ENCODE results near the gene CDK5.

DNA sequence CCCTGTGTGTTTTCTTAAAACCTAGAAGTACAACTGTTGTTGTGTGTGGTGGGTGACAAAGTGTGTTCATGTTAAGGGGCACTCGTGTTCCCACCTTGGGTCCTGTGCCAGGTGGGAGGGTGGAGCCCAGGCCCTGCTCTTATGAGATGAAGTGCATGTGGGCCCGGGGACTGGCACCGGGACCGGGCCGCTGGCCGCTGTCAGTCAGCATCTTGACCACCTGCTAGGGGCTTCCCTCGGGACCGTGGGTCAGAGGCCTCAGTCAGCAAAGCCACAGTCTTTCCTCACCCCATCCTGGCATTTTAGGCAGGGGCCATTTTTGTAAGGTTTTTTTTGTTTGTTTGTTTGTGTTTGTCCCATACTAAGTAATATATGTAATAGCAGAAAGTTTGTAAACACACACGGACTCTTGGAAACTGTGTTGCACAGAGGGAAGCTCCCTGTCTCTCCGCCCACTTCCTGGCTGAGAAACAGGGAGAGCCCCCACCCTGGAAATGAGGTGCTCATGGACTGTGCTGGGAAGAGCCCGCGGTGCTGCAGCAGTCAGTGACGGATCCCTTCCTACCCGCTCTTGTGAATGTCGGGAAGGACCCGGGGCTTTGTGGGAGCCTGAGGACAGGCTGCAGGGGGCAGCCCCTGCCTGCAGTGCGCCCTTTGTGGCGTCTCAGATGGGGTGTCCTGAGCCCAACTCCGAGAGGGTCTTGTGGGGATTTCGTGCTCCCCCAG, 42.0 kb upstream of the CDK5 start:
- TF ChIP-seq, protein P1, sequence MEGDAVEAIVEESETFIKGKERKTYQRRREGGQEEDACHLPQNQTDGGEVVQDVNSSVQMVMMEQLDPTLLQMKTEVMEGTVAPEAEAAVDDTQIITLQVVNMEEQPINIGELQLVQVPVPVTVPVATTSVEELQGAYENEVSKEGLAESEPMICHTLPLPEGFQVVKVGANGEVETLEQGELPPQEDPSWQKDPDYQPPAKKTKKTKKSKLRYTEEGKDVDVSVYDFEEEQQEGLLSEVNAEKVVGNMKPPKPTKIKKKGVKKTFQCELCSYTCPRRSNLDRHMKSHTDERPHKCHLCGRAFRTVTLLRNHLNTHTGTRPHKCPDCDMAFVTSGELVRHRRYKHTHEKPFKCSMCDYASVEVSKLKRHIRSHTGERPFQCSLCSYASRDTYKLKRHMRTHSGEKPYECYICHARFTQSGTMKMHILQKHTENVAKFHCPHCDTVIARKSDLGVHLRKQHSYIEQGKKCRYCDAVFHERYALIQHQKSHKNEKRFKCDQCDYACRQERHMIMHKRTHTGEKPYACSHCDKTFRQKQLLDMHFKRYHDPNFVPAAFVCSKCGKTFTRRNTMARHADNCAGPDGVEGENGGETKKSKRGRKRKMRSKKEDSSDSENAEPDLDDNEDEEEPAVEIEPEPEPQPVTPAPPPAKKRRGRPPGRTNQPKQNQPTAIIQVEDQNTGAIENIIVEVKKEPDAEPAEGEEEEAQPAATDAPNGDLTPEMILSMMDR (IDR thresholded peaks at IDR 0.05): no peak
- TF ChIP-seq POLR2A (IDR thresholded peaks at IDR 0.05): no peak
- peak; percentile 70 to 89 for TF ChIP-seq POLR2AphosphoS5 (IDR thresholded peaks at IDR 0.05)

All from upper lobe of left lung (tissue), 4 donors.